Measurements from ENCODE around the gene GALNTL6. TPM values are rescaled to one million over a fixed set of nuclear protein-coding genes. Genes with fewer than 3 reads are reported as not detected.

Gene GALNTL6
- total and polyA plus RNA-seq, 2 donors (not counting 3 experiments of a cell fraction or from before 2014, with no cell fraction given), result not detected

DNA sequence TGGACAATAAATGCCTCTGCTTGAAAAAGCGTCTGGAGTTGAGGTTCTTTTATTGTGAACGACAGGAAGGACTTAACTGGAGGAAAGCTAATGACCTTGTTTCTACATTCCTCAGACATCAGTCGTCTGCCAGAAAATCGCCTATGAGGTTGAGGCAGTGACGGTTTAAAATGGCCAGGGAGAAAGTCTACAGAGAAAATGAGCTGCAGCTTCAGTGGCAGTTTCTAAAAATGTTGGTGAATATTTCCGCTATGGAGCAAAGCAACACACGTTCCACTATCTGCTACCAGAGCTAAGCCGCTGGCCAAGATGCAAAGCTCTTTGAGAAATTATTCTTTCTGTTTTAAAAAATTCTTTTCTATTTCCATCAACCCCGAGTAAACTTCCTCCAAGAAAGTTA is 1238.5 kb downstream of the GALNTL6 start:
- no peaks in the 10 kb centered on the region for H4K20me1 ChIP-seq (replicated peaks; ENCODE audit: control insufficient read depth, extremely low read depth, insufficient read depth, low read length)
- FAIRE-seq (no peak), DNase-seq (ENCODE audit: low read depth, low spot score) (peak; percentile 61)
- TF ChIP-seq POLR2AphosphoS5 (IDR thresholded peaks at IDR 0.05; ENCODE audit: insufficient read depth, low read depth, low read length), result no peak
- TF ChIP-seq, protein P1, sequence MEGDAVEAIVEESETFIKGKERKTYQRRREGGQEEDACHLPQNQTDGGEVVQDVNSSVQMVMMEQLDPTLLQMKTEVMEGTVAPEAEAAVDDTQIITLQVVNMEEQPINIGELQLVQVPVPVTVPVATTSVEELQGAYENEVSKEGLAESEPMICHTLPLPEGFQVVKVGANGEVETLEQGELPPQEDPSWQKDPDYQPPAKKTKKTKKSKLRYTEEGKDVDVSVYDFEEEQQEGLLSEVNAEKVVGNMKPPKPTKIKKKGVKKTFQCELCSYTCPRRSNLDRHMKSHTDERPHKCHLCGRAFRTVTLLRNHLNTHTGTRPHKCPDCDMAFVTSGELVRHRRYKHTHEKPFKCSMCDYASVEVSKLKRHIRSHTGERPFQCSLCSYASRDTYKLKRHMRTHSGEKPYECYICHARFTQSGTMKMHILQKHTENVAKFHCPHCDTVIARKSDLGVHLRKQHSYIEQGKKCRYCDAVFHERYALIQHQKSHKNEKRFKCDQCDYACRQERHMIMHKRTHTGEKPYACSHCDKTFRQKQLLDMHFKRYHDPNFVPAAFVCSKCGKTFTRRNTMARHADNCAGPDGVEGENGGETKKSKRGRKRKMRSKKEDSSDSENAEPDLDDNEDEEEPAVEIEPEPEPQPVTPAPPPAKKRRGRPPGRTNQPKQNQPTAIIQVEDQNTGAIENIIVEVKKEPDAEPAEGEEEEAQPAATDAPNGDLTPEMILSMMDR (IDR thresholded peaks at IDR 0.05; ENCODE audit: extremely low read depth in 1 of 2, insufficient read depth in 1 of 2, low read depth in 1 of 2, low read length in 2 of 2), result no peak
- no peak for TF ChIP-seq JUN (IDR thresholded peaks at IDR 0.05; ENCODE audit: borderline replicate concordance, insufficient read depth, insufficient read length, low read depth)
- TF ChIP-seq GATA2 (IDR thresholded peaks at IDR 0.05; ENCODE audit: insufficient read depth, insufficient read length, low read depth, low read length), result no peak
- H2AFZ ChIP-seq (ENCODE audit: low read depth, low read length), result no peak overlapping the region
- no peak overlapping the region for H3K9ac ChIP-seq (replicated peaks; ENCODE audit: extremely low read depth, insufficient read depth, low read length)
- no peaks in the 10 kb centered on the region for H3K79me2 ChIP-seq (ENCODE audit: control insufficient read depth, insufficient read depth, low read length)
- H3K27me3 ChIP-seq (ENCODE audit: control insufficient read depth in 2 of 2, insufficient read depth in 2 of 2, low read length in 2 of 2), result no peaks in the 10 kb centered on the region
- dilution Hi-C loops (cut with MboI; ENCODE audit: extremely low pct_ligation_motif_present, low sequenced_read_pairs), result no loop called here
- CTCF ChIA-PET, result interaction anchor here (0.9 to 1.1 kb wide), 2 partner anchors 21 to 38 kb away, joined by 3 to 4 read pairs; no protein-coding TSS in a partner anchor
- H3K9me3 ChIP-seq (replicated peaks; ENCODE audit: control insufficient read depth, insufficient read depth, low read length), result no peaks in the 10 kb centered on the region
- no peak overlapping the region for H3K4me3 ChIP-seq (replicated peaks in 1 of 3; ENCODE audit: insufficient read depth in 1 of 3, low read depth in 1 of 3, low read length in 3 of 3)
- intact Hi-C loops (cut with micrococcal nuclease), result no loop called here
- BruUV-seq (replicated peaks), result no TSS peak
- peaks cover 12% of the 10 kb centered on the region for H3K4me1 ChIP-seq (ENCODE audit: control insufficient read depth, extremely low read depth, insufficient read depth, low read length)
- H3K9me1 ChIP-seq (replicated peaks; ENCODE audit: control insufficient read depth, extremely low read depth, insufficient read depth, low read length), result no peaks in the 10 kb centered on the region
- H3K4me2 ChIP-seq (ENCODE audit: insufficient read depth, low read length), result no peak overlapping the region
- POLR2A ChIA-PET, result no interaction called here
- no peak overlapping the region for H3K27ac ChIP-seq (ENCODE audit: insufficient read depth, low read depth, low read length)
- H3K36me3 ChIP-seq (ENCODE audit: control insufficient read depth in 2 of 2, extremely low read depth in 1 of 2, insufficient read depth in 2 of 2, low read length in 2 of 2), result no peaks in the 10 kb centered on the region

DNA sequence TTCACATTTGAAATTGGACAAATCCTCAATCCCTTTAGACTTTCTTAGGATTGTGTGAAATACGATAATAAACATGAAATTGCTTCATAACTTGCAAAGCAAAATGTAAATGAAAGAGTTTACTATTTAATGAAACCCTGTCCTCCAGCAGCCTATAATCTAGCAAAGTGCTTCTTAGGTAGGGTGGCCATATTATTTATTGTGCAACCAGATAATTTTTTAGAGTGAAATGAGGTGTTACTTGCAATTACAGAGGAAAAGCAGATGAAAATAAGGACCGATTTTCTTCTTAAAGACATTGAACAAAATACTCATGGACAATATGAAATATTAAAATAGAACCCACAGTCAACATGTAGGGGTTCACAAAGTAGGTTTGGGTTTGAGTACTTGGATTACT is 1239.2 kb downstream of the GALNTL6 start:
- H3K36me3 ChIP-seq (ENCODE audit: control insufficient read depth in 2 of 2, extremely low read depth in 1 of 2, insufficient read depth in 2 of 2, low read length in 2 of 2), result no peaks in the 10 kb centered on the region
- H3K79me2 ChIP-seq (ENCODE audit: control insufficient read depth, insufficient read depth, low read length), result no peaks in the 10 kb centered on the region
- H3K4me3 ChIP-seq (replicated peaks in 1 of 3; ENCODE audit: insufficient read depth in 1 of 3, low read depth in 1 of 3, low read length in 3 of 3), result no peak overlapping the region
- no peak overlapping the region for H3K9ac ChIP-seq (replicated peaks; ENCODE audit: extremely low read depth, insufficient read depth, low read length)
- BruUV-seq (replicated peaks), result no TSS peak
- FAIRE-seq (no peak), DNase-seq (ENCODE audit: low read depth, low spot score) (no peak)
- H3K27ac ChIP-seq (ENCODE audit: insufficient read depth, low read depth, low read length), result no peak overlapping the region
- no peaks in the 10 kb centered on the region for H3K9me1 ChIP-seq (replicated peaks; ENCODE audit: control insufficient read depth, extremely low read depth, insufficient read depth, low read length)
- no peak overlapping the region for H3K4me2 ChIP-seq (ENCODE audit: insufficient read depth, low read length)
- H3K9me3 ChIP-seq (replicated peaks; ENCODE audit: control insufficient read depth, insufficient read depth, low read length), result no peaks in the 10 kb centered on the region
- no peaks in the 10 kb centered on the region for H4K20me1 ChIP-seq (replicated peaks; ENCODE audit: control insufficient read depth, extremely low read depth, insufficient read depth, low read length)
- H3K4me1 ChIP-seq (ENCODE audit: control insufficient read depth, extremely low read depth, insufficient read depth, low read length), result peaks cover 19% of the 10 kb centered on the region
- no peaks in the 10 kb centered on the region for H3K27me3 ChIP-seq (ENCODE audit: control insufficient read depth in 2 of 2, insufficient read depth in 2 of 2, low read length in 2 of 2)
- TF ChIP-seq GATA2 (IDR thresholded peaks at IDR 0.05; ENCODE audit: insufficient read depth, insufficient read length, low read depth, low read length) (no peak), FOS (IDR thresholded peaks at IDR 0.05; ENCODE audit: borderline replicate concordance, insufficient read depth, low read length) (no peak), JUN (IDR thresholded peaks at IDR 0.05; ENCODE audit: borderline replicate concordance, insufficient read depth, insufficient read length, low read depth) (no peak), MYC (IDR thresholded peaks at IDR 0.05; ENCODE audit: low read depth, low read length) (no peak), EZH2 (IDR thresholded peaks at IDR 0.05; ENCODE audit: borderline replicate concordance, low read depth, low read length, severe bottlenecking) (no peak), POLR2A (IDR thresholded peaks at IDR 0.05; ENCODE audit: low read depth, low read length) (no peak), POLR2AphosphoS5 (IDR thresholded peaks at IDR 0.05; ENCODE audit: insufficient read depth, low read depth, low read length) (no peak)
- TF ChIP-seq, protein P2, sequence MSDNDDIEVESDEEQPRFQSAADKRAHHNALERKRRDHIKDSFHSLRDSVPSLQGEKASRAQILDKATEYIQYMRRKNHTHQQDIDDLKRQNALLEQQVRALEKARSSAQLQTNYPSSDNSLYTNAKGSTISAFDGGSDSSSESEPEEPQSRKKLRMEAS (IDR thresholded peaks at IDR 0.05; ENCODE audit: insufficient read depth, insufficient read length), result no peak
- TF ChIP-seq, protein P1 (IDR thresholded peaks at IDR 0.05; ENCODE audit: extremely low read depth in 1 of 2, insufficient read depth in 1 of 2, low read depth in 1 of 2, low read length in 2 of 2), result no peak
- no peak overlapping the region for H2AFZ ChIP-seq (ENCODE audit: low read depth, low read length)
- ChIA-PET POLR2A (no interaction called here), CTCF (no interaction called here)
- dilution Hi-C loops (cut with MboI; ENCODE audit: extremely low pct_ligation_motif_present, low sequenced_read_pairs) (no loop called here), intact Hi-C loops (cut with micrococcal nuclease) (no loop called here)

All from endothelial cell of umbilical vein (primary cell).